ENCODE data around the gene KIF6.
"Not testable (repeated sequence)": the region's sequence is repeated elsewhere in the genome, so short reads cannot be mapped to it uniquely, and the experiment has no call there.

The KIF6 gene

DNA sequence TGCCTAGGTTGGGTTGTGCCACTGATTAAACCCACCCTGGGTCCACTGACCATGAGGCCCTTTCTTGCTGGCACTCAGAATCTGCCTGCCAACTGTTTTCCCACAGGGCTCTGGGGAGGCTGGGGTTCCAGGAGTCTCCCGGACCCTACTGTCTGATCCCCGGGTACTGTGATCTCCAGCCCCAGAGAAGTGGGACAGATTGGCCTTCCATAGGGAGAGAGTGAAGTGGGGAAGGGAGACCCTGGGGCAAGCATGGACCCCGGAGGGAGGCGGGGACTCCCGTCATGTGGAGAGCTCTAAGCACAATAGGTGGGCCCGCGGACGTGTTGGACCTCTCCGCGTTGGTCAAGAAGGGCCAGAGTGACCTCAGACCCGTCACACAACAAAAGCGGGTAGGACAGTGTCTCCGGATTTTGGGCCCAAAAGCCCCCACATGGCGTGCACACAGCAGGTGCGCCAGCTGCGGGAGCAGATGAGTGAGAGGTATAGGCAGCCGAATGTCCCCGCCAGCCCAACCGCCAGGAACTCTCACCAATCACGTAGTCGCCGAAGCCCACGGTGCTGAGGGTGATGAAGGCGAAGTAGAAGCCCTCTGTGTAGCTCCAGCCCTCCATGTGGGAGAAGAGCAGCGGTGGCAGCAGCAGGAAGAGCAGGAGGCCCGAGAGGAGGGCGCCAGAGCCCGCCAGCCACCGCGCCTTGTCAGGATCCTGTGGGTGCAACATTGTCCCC is 421.6 kb downstream of the KIF6 start:
- no peak for DNase-seq

DNA sequence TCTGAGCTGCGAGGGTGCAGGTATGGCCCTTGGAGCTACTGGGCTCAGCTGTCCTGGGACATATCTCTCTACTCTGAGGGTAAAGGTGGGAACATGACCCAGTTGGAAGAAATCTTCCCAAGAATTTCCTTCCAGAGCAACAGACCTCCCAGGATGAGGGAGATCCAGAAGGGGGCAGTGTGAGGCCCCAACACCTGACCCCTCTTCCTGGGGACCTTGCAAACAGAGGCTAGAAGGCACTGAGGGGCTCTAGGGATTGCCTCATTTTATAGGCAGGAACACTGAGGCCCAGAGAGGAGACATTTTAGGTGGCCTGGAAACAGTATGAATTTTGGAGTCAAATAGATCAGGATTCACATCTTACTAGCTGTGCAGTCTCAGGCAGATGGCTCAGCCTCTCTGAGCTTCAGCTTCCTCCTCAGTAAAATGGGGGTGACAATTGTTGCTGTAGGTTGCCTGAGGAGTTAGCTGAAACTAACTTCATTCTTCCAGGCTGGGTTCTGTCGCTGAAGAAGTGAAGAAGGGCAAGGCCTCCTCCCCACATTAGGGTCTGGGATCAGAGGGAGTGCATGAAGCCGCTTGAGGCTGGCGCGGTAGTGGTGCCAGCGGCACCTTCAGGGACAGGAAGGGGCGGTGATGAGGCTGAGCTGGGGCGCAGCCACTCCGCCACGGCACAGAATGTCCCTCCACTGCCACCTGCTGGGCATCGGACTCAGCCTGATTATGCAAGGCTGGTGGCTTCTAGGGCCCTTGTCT is 422.4 kb downstream of the KIF6 start:
- DNase-seq, result peak; percentile 32

DNA sequence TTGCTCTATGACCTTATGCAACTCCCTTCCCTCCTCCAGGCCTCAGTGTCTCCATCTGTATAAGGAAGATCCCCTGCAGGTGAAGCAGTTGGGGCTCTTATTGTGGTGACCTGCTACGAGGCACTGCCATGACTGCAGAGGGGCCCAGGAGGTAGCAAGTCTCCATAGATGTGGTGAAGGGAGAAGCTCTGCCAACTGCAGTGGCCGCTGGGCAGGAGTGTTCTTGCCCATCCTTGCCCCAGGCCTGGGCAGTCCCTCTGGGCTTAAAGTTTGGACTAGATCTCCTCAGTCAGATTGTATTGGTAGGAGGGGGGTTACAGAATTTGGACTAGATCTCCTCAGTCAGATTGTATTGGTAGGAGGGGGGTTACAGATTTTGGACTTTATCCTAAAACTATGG is 423.2 kb downstream of the KIF6 start:
- no peak for DNase-seq

DNA sequence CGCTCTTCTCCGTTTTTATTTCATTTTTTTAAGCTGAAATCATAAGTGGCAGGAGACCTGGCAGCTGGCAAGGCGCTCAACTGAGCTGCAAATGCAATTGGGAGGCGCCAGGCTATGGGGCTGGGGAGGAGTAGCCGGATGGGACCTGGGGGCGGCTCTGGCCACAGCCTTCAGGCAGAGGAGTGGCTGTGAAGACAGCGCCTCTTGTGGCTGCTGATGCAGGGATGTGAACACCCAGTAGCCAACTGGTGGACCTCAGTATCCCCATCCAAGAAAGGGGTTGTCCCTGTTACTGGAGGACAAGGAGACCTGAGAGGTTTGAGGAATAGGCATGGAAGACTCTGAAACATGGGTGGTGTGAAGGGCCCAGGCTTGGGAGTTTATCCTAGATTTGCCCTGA is 423.6 kb downstream of the KIF6 start:
- DNase-seq, result no peak

DNA sequence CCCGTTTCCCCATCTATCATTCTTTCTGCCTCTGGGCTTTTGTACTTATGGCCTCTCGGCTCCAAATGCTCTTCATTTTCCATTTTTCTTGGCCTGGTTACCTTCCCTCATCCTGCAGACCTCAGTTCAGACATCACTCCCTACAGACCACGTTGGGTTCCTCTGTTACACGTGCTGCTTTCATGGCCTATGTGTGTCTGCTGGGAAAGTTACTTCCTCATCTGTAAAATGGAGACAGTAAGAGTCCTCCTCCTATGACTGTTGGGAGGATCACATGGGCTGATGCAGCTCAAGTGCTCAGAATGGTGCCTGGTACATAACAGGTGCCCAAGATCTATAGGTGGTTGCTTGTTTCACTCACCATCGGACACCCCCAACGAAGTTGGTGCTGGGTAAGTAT is 424.5 kb downstream of the KIF6 start:
- DNase-seq, result no peak

DNA sequence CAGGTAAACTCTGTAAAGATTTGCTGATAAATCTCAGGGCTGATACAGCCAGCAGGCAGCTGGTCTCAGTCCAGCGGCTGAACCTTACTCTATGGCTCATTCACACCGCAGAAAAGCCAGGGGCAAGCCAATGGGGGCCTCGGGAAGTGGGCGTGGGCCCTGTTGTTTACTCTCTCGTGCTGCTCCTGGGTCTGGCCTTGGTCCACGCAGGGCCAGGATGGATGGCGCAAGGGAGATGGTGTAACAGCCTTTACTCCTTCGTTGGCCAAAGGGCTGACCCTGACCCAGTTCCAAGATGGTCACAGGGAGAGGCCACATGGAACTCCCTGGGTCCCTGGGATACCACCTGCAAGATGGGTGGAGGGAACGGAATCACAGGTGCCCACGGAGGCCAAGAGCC is 427.1 kb downstream of the KIF6 start:
- DNase-seq, result no peak

DNA sequence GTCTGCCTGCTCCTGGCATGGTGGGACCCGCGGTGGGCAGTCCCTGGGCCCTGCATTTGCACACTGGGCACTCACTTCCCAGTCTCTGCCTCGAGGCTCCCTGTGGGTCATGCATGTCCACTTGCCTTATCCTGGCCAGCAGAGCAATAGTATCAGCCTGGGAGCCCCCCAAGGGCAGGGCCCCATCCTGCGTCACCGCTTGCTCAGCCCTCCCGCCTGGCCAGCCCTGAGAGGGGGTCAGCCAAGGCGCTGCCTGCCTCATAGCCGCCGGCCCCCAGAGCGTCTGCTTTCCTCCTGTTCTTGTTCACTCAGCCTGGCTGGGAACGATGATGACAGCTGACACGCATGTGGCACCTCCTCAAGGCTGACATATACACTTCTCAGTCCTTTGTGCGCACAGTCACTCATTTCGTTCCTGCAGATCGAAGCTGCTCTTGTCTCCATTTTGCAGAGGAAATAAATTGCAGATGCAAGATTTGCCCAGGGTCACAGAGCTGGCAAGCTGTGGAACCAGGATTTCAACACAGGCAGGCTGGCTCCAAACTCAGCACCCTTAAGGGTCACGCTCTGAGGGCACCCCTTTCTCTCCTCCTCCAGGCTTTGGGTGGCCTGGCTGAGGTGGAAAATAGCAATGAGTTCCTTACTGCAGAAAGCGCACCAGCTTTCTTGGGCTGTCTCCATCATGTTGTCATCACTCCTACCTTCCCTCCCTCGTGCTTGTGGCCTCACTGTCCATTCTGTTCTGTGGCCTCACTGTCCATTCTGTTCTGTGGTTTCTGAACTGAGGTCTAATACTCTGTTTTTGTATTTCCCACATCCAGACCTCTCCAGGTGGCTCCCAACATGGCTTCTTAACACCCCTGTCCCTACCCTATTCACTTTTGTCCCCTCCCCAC is 428.2 kb downstream of the KIF6 start:
- DNase-seq, result no peak

DNA sequence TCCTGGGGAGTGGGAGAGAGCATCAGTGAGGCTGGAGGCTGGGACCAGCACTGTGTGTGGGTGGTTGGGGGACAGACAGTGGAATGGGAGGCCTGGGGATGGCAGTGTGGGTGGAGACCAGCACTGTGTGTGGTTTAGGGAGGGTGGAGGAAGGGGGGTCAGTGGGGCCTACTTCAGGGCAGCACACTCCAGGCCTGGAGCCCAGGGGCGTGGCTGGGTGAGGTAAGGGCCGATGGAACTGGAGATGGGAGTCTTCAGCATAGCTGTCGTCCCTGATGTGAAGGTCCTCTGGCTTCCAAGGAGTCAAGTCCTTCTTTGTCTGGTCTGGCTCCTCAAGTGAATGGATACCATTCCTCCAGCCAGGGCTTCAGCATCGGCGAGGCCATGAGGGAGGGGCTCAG is 429.6 kb downstream of the KIF6 start:
- no peak for DNase-seq

DNA sequence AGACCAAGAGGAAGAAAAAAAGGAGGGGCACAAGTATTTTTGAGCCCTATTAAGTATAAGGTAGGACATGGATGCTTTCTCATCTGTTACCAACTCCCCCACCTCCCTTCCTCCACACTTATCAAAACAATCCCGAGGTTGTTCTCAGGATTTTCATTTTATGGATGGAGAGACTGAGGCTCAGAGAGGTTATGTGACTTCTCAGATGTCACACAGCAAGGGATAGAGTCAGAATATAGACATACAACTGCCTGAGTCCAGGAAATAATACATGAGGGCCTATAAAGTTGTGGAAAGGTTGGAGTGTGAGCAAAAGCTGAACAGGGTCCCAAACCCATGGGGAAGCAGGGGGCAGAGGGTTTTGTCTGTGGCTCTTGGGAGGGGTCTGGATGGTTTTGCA is 430.3 kb downstream of the KIF6 start:
- DNase-seq, result no peak

DNA sequence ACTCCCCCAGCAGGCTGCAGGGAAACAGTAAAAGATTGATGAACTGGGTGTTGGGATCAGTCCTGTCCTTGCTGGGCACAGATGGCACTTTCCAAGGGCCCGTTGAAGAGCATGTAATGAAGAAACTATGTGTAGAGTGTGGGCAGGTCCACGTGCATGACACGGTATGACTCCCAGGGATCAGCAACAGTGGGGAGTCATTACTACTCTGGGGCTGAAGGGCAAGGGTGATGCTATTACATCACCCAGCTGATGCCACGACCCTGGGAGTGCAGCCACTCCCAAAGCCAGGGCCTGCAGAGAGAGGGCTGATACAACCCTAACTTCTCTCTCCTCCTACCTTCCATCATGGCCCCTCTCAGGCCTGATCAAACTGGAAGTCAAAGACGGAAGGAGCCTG is 431.1 kb downstream of the KIF6 start:
- no peak for DNase-seq

DNA sequence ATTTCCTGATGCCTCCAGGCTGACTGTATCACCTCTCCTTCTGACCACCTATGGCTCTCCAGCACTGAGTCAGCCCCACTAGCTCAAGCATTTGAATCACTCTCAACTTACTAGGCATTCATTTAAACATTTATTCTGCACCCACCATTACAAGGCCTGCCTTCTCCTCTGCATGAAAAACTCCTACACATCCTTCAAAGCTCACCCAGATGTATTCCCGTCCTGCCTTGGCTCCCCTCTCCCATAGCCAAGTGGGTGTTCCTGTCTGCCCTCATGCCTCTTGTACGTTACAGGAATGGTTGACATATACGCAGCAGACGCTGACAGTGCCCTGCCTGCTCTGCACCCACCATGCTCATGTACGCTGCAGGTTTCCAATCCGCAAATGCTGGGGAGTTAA is 432.6 kb downstream of the KIF6 start:
- no peak for DNase-seq

DNA sequence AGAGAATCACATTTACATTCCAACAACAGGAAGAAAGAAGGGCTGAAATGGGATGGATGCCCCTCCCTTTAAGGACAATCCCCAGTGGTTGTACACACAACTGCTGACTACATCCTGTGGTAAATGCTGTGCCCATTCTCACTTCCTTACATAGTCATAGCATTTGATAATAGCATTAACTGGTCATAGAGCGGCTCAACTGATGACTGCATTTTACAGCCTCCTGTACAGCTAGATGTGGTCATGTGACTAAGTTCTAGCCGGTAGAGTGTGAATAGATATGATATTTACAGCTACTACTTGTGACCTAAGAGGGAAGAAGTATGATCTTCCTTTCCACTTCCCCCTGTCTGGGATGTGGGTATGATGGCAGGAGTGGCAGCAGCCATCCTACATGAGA is 435.7 kb downstream of the KIF6 start:
- no peak for DNase-seq

DNA sequence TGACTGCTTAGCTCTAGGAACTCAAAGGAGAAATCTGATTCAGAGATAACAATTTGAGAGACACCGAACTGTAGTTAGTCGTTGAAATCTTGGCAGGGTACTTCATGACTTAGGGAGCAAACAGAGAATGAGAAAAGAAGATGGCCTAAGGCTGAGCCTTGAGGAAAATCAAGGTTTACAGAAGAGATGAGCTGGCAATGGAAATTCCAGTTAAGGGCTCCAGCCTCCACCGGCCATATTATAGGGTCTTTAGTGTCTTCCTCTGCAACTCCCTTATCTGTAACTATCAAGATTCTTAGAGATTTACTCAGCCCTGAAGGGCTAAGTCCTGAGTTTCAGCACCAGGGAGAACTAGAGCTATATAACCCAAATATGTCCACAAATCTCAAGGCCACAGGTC is 437.6 kb downstream of the KIF6 start:
- no peak for DNase-seq

DNA sequence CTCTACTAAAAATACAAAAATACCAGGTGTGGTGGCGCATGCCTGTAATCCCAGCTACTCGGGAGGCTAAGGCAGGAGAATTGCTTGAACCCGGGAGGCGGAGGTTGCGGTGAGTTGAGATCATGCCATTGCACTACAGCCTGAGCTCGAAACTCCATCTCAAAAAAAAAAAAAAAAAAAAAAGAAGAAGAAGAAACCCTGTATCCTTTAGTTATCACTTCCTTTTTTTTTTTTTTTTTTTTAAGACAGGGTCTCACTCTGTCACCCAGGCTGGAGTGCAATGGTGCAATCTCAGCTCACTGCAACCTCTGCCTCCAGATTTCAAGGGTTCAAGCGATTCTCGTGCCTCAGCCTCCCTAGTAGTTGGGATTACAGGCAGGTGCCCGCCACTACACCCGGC is 438.6 kb downstream of the KIF6 start:
- DNase-seq, result not testable (repeated sequence)

DNA sequence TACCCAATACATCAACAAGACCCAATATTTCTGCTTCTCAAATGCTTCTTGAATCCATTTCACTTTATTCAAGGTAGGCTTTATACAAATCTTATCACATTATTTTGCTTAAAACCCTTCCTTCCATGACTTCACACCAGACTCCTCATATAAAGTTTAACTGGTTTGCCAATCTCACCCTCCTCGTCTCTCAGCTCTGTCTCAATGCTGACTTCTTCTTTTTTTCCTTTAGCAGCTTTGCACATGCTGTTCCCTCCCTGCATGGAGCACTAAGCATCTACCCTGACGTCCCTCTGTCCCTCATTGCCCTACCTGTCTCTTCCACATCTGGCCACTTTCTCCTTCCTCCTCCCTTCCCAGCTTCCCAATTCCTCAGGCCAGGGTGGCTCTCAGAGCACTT is 442.4 kb downstream of the KIF6 start:
- no peak for DNase-seq

DNA sequence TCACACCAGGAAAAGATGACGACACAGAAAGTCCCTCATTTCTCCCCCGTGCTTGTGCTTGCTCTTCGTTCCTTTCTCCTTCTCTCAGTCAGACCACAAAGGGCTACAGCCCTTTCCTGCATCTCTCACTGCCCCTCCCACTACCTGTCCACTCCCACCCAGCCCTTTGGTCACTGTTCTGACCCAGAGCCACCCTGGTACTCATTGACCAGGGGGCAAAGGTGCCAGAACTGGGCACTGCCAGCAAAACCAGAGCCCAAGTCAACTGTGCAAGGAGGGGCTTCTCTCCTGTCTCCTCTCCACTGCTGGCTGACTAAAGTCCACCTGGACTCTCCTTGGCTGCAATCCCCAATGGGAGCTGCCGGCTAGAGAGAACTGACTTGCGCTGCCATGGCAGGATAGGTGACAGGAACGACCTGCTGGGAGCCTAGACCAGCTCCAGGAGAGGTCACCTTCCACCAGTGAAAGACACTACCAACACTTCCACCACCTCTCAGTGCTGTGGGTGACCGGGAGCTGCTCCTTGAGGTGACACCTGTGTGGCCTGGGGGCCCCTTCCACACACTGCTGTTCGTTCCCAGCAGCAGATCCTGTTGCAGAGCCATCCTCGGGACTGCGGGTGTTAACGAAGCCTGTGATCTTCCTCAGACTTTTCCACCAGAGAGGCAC is 443.8 kb downstream of the KIF6 start:
- no peak for DNase-seq

DNA sequence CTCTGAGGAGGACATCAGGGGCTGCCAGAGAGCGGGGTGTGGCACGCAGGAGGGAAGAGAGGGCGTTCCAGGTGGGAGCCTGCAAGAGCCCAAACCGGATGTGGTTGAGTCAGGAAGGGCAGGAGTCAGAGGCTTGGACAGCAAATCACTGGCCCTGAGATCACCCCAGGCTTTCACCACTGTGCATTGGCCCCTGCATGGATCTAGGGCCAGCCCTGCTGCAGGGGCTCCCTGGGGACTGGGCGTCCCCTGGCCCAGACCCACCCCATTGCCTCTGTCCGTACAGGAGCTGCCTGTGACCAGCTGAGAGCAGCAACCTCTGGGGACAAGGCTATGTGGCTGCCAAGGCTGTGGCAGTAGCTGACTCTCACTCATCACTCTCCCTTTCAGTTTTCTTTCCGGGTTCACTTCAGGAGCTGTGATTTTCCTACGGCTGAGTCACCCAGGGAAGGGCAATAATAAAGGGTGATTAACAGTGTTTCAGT is 444.9 kb downstream of the KIF6 start:
- DNase-seq, result no peak

Measured in NCI-H187 treated with DMSO at 0.1 percent for 48 hours (cell line).